Stimulated activated CD4-positive, alpha-beta T cell treated with anti-CD3 and anti-CD28 coated beads, Interleukin-1b, Interleukin-23, amount 100 ng/mL, for 24 hours (primary cell): ENCODE results near the gene C13orf46.
"Not testable (repeated sequence)": the region's sequence is repeated elsewhere in the genome, so short reads cannot be mapped to it uniquely, and the experiment has no call there.

Experiments
- DNase-seq, 4 experiments: peaks; one replicate each; pipeline ENCODE4 v3.0.0-alpha.2; 2020; ENCODE audit warnings: low read depth in 4 of 4, low spot score in 1 of 4

C13orf46 gene

GRCh38 chr13:113926301-113926761, 47.5 kb downstream of the C13orf46 start:
- no peak for DNase-seq

GRCh38 chr13:113924184-113924901, 49.5 kb downstream of the C13orf46 start:
- no peak for DNase-seq

DNA sequence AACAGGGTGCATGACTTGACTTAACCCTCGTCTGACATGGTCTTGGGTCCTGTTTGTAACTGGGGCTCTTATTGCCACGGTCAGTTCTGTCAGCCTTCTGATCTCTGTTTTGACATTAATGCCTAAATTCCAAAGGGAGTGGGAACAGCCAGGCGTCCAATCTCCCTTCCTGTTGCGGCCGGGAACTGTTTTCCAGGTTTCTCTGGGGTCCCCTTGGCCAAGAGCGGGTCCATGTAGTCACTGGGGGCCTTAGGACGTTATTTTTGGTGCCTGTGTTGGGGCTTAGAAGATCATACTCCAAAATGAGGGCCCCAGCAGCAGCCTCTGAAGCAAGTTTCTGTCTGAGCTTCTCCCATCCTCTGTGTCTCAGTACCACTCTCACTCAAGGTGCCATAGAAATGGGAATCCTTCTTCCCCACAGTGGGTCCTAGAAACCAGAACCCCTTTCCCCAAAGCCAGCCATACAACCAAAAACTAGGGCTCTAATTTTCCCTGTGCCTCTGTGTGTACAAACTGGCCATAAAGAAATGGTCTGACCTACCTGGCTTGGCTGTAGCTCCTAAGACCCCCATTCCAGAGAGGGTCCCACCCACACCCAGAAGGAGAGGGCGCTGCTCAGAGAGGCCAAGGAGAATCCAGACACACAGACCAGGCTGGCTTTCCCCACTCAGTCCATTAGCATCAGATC, 50.4 kb downstream of the C13orf46 start:
- DNase-seq = no peak

DNA sequence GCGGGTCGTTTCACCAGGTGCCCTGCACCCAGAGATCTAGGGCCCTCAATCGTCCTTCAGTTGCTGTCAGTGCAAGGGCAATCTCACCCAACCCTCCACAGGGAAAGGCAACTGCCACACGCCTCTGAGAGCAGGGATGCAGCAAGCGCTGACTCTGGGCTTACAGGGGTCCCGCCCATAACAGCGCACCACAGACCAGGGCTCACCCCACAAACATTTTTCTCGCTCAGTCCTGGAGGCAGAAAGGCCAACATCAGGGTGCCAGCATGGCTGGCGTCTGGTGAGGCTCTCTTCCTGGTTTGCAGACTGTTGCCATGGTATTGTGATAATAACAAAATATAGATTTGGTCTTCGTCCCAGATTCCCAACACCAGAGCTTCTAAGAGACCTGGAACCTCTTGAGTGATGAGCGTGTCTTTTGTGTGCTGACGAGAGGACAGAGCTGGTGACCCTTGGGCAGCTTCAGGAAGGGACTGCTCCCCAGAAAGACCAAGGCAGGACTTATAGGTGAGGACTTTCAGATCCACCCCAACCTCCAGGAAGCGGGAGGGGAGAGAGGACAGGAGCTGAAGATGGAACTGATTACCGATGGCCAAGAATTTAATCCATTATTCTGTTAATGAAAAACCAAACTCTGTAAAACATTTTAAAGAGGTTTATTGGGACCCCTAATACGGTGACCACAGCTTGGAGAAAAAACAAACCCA, 51.3 kb downstream of the C13orf46 start:
- no peak for DNase-seq

DNA sequence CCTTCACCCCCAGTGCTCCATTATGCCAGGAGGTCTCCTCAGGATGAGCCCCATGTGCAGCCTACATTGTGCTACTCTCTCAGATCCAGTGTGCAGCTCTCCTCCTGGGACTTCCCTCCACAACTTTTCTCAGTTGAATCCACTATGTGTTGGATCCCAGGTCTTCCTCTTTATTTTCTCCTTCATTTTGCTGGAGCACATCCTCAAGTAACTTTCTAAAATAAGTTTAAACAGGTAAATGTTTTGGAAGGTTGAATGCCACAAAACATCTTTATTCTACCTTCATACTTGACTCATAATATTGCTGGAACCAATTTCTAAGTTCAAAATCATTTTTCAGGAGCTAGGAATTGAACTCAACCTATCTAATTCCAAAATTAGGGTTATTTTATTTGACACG, 52.1 kb downstream of the C13orf46 start:
- no peak for DNase-seq

DNA sequence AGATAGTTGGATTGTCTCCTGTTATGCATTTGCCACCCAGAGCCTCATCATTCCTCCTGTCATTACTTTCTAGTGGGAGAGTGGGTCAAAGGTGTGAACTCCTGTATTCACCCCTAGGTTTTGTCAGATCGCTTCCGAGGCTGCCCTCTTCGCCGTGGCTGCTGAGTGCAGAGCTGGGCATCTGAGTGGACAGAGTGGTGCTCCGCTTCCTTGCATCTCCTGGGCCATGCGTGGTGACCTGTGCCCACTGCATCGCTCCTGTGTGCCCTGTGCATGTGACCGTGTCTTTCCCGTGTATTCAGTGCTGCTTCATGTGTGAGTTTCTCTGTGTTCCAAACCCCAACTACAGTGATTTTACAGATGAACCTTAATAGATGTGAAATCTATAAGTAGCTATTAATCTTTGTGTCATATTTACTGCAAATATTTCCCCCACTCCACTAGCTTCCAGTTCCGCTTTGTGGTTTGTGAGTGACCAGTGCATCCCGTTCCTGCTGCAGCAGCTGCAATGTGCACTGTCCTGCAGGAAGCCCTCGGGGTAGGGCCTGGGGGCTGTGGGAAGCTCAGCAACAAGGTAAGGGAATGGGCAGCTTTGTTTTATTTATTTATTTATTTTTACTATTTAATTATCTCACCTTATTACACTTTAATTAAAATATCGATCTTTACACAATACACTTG, 53.1 kb downstream of the C13orf46 start:
- no peak for DNase-seq

- no peak for DNase-seq
These were observed 53.9 kb downstream of the C13orf46 start for GRCh38 chr13:113919761-113920559.

DNA sequence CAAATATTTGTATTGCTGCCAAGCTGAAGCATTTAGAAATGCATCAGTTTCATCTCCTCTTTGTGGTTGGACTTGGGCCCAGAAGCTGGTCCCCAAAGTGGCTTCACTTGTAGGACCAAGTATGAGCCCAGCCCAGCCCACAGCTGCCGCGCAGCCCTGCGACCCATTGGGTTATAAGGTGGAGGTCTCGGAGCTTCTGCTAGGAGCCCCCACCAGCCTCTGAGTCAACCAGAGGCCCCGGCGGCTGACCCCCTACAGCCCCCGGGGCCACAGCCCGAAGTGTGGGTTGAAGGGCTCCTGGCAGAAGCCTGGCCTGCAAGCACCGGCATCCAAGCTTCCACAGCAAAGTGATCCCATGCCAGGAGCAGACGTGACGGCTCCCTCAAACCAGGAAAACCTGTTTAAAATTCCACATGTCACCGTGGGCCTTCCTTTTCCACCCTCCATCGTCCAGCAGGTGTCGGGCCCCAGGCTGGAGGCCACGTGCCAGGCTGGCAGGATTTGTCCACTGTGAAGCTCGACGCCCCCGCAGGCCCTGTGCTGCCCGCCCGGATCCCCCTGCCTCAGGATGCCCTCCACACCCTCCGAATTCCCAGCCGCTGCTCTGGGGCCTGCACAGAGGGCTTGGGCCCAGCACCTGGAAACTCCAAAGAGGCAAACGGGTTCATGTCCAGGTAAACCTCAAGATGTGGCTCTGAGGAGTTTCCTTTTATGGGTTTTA, 54.7 kb downstream of the C13orf46 start:
- DNase-seq = no peak

- DNase-seq = no peak
These were observed 55.3 kb downstream of the C13orf46 start for GRCh38 chr13:113918580-113918979.

- no peak for DNase-seq
These were observed 56.1 kb downstream of the C13orf46 start for GRCh38 chr13:113917594-113918371.

DNA sequence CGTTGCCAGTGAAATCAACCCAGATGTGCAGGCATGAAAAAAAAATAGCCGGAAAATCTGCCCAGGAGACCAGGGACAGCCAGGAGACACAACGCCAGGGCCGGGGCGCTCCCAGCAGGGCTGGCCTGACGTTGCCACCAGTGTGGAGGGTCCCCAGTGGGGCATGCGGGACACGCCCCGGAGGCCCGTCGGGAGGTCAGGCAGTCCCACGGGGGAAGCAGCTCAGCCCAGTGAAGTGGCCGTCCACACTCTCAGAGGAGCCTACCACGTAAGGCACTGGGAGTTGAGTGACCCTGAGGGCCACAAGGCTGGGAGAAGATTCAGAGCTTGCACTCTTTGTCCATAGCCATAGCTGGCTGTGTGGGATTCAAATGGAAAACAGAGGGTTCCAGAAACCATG, 56.8 kb downstream of the C13orf46 start:
- DNase-seq = no peak

GRCh38 chr13:113916330-113916815, 57.5 kb downstream of the C13orf46 start:
- no peak for DNase-seq

- no peak for DNase-seq
These were observed 58.0 kb downstream of the C13orf46 start for GRCh38 chr13:113915786-113916329.

GRCh38 chr13:113915012-113915763, 58.7 kb downstream of the C13orf46 start:
- no peak for DNase-seq

- DNase-seq = no peak
These were observed 59.4 kb downstream of the C13orf46 start for GRCh38 chr13:113914333-113915011.

GRCh38 chr13:113913838-113914237, 60.0 kb downstream of the C13orf46 start:
- not testable (repeated sequence) for DNase-seq

GRCh38 chr13:113913408-113913807, 60.5 kb downstream of the C13orf46 start:
- not testable (repeated sequence) for DNase-seq
